Activated CD8-positive, alpha-beta T cell treated with anti-CD3 and anti-CD28 coated beads for 36 hours (primary cell): ENCODE data around the gene ASCL5. TPM values are rescaled to one million over a fixed set of nuclear protein-coding genes. Genes with fewer than 3 reads are reported as not detected.

ENCODE experiments used
- ATAC-seq: fragments of 200-7000 bp; cut with Tn5 transposase; one replicate; pipeline ENCODE4 v1.10.0; 2021; ENCODE audit warnings: mild to moderate bottlenecking, moderate library complexity
- CTCF ChIA-PET: fragments of 350-600 bp; sonication (Branson Sonifier 250); formaldehyde crosslinking; loops from one replicate; lab custom pipeline; 2021; ENCODE audit warnings: antibody characterized with exemption; lab: Charles Lee
- POLR2A ChIA-PET: fragments of 350-600 bp; sonication (Branson Sonifier 250); formaldehyde crosslinking; loops from one replicate; lab custom pipeline; 2021; ENCODE audit warnings: antibody characterized with exemption; lab: Charles Lee
- DNase-seq: peaks from one replicate; pipeline ENCODE4 v3.0.0-alpha.2; 2020
- H3K27ac Mint-ChIP-seq: one replicate; pipeline ENCODE4 v1.8.0; 2021; ENCODE audit warnings: mild to moderate bottlenecking, mixed read lengths
- H3K27me3 Mint-ChIP-seq: one replicate; pipeline ENCODE4 v1.8.0; 2021; ENCODE audit warnings: mixed read lengths
- H3K36me3 Mint-ChIP-seq: one replicate; pipeline ENCODE4 v1.8.0; 2021; ENCODE audit warnings: low read depth, mixed read lengths
- H3K4me1 Mint-ChIP-seq: one replicate; pipeline ENCODE4 v1.8.0; 2021; ENCODE audit warnings: low read depth, mixed read lengths
- H3K4me3 Mint-ChIP-seq: one replicate; pipeline ENCODE4 v1.8.0; 2021; ENCODE audit warnings: mild to moderate bottlenecking, moderate library complexity, mixed read lengths
- H3K9me3 Mint-ChIP-seq: one replicate; pipeline ENCODE4 v1.8.0; 2021; ENCODE audit warnings: mixed read lengths
- CTCF ChIP-seq: fragments of 200-600 bp; IDR thresholded peaks from one replicate; pipeline ENCODE4 v1.8.0; 2022; ENCODE audit warnings: antibody characterized with exemption, mild to moderate bottlenecking
- intact Hi-C: fragments of 100-400 bp; cut with micrococcal nuclease; formaldehyde crosslinking; loops from one replicate; pipeline ENCODE4 v1.10.0; 2022
- total RNA-seq, 2 experiments: library from RNA; stranded (reverse); gene quantifications; one replicate each; pipeline ENCODE4 v1.2.3, GENCODE V29; 2021

ASCL5 gene
- total RNA-seq, 2 experiments from 2014 or later, result 0.29 to 0.36 TPM

GRCh38 chr1:201125019-201125418 lies 2.0 kb downstream of the ASCL5 start:
- no peaks in the 10 kb centered on the region for H3K9me3 Mint-ChIP-seq
- H3K27ac Mint-ChIP-seq, result no peak overlapping the region
- ATAC-seq (no peak), DNase-seq (no peak)
- intact Hi-C loops, result no loop called here
- H3K36me3 Mint-ChIP-seq, result no peaks in the 10 kb centered on the region
- CTCF ChIA-PET, result interaction anchor here (1.7 to 1.9 kb wide), 2 partner anchors 10 to 12 kb away, joined by 5 read pairs; no protein-coding TSS in a partner anchor
- H3K4me3 Mint-ChIP-seq, result no peak overlapping the region
- no peak for TF ChIP-seq CTCF
- POLR2A ChIA-PET, result no interaction called here
- H3K4me1 Mint-ChIP-seq, result peaks cover 3% of the 10 kb centered on the region
- peaks cover 10% of the 10 kb centered on the region for H3K27me3 Mint-ChIP-seq

DNA sequence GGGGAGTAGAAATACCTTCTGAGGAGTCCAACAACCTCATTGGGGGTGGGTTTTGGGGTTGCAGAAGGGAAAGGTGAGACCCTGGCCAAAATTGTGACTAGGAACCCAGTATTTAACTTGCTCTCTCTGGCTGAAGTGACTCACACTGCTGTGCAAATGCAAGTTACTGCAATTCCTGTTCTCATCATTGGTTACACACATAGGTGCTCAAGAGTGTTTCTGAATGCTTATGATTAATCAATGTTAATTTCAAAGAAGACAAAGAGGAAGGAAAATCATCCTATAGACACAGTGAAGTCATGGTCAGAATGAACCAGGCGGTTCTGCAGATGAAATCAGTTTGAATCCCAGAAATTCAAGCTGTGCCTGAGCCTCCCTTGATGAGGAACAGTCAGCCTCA lies 3.1 kb downstream of the ASCL5 start:
- Mint-ChIP-seq H3K27ac (no peak overlapping the region), H3K36me3 (no peaks in the 10 kb centered on the region), H3K4me1 (peaks cover 6% of the 10 kb centered on the region), H3K4me3 (no peak overlapping the region), H3K27me3 (peaks cover 10% of the 10 kb centered on the region), H3K9me3 (no peaks in the 10 kb centered on the region)
- CTCF ChIA-PET, result interaction anchor here (1.9 kb wide), 1 partner anchor 10 kb away, joined by 5 read pairs; no protein-coding TSS in a partner anchor
- intact Hi-C loops, result no loop called here
- TF ChIP-seq CTCF, result no peak
- no peak for DNase-seq
- POLR2A ChIA-PET, result no interaction called here
- ATAC-seq, result no peak

GRCh38 chr1:201122321-201122957 lies 4.5 kb downstream of the ASCL5 start:
- Mint-ChIP-seq H3K36me3 (no peaks in the 10 kb centered on the region), H3K4me1 (peaks cover 6% of the 10 kb centered on the region), H3K27me3 (peaks cover 10% of the 10 kb centered on the region), H3K27ac (no peak overlapping the region), H3K9me3 (no peaks in the 10 kb centered on the region), H3K4me3 (no peak overlapping the region)
- CTCF ChIA-PET, result interaction anchor here (0.6 to 1.1 kb wide), 5 partner anchors 8 to 500 kb away, joined by 3 to 4 read pairs (median 3); no protein-coding TSS in a partner anchor
- intact Hi-C loops, result no loop called here
- POLR2A ChIA-PET, result interaction anchor here (0.7 kb wide), 1 partner anchor 47 kb away, joined by 3 read pairs; no protein-coding TSS in a partner anchor
- DNase-seq (no peak), ATAC-seq (no peak)
- no peak for TF ChIP-seq CTCF

DNA sequence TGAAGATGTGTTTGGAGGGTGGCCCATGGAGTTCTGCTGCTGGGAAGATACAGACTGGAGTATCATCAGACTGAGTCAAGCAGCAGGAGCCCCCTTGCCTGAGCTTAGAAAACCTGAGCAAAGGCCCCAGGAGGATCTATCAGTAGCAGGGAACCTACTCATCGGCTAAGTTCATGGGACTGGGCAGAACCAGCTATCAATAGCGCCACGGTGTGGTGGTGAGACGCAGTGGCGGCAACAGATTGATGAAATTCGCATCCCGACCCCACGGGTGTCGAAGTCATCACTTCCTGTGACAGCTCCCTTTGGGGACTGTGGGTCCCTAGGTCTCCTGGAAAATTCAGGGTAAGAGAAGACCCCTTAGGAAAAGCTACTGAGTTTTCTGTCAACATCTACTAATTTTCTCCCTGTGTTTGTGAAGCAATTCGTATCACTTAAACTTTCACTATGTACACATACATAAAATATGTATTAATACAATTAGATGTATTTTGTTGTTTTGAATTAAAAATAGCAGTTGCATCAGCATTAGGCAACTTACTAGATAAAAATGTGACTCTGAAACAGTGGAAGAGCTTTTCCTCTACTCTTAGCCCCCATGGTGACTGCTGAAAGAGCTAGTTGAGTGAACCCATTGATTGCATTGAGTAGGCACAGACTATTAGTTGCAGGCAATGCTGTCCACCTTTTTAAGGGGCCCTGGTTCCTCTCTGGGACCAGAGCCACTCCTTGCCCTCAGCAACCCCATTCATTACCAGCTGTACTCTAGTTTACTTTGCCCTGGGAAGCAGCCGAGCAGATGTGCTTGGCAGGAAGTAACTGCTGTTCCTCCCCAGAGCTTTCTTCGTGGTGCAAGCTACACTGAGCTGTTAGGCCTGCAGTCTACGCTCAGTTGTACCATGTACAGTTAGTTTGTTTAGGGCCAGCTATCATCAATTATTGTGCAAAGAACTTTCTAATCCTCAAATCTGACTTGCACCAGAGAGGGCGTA lies 7.5 kb downstream of the ASCL5 start:
- Mint-ChIP-seq H3K36me3 (no peaks in the 10 kb centered on the region), H3K4me1 (peaks cover 8% of the 10 kb centered on the region), H3K27me3 (peaks cover 4% of the 10 kb centered on the region), H3K27ac (no peak overlapping the region), H3K9me3 (no peaks in the 10 kb centered on the region), H3K4me3 (no peak overlapping the region)
- DNase-seq (peak; percentile 76), ATAC-seq (peak; percentile 69)
- CTCF ChIA-PET, result interaction anchor here (0.6 to 4.5 kb wide), 47 partner anchors 8 to 450 kb away, joined by 3 to 46 read pairs (median 4); partner anchors contain the start of genes ASCL5, DDX59, KIF21B and TMEM9
- TF ChIP-seq CTCF, result peak; percentile 72
- POLR2A ChIA-PET, result interaction anchor here (0.6 to 1.0 kb wide), 2 partner anchors 48 to 68 kb away, joined by 3 to 4 read pairs; no protein-coding TSS in a partner anchor
- intact Hi-C loops, result loop anchor here (10.0 kb wide), 1 partner anchor 145 kb away; no protein-coding TSS in a partner anchor
